Measurements from ENCODE around the gene ARFRP1.

- TF ChIP-seq, protein P1, sequence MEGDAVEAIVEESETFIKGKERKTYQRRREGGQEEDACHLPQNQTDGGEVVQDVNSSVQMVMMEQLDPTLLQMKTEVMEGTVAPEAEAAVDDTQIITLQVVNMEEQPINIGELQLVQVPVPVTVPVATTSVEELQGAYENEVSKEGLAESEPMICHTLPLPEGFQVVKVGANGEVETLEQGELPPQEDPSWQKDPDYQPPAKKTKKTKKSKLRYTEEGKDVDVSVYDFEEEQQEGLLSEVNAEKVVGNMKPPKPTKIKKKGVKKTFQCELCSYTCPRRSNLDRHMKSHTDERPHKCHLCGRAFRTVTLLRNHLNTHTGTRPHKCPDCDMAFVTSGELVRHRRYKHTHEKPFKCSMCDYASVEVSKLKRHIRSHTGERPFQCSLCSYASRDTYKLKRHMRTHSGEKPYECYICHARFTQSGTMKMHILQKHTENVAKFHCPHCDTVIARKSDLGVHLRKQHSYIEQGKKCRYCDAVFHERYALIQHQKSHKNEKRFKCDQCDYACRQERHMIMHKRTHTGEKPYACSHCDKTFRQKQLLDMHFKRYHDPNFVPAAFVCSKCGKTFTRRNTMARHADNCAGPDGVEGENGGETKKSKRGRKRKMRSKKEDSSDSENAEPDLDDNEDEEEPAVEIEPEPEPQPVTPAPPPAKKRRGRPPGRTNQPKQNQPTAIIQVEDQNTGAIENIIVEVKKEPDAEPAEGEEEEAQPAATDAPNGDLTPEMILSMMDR (conservative IDR thresholded peaks at IDR 0.05; ENCODE audit: low read depth, low read length), result no peak
- no peak for TF ChIP-seq POLR2A (IDR thresholded peaks at IDR 0.05; ENCODE audit: low read depth, low read length)
- TF ChIP-seq USF2 (IDR thresholded peaks at IDR 0.05; ENCODE audit: low read depth, low read length), result no peak
- no peak for TF ChIP-seq RAD21 (IDR thresholded peaks at IDR 0.05; ENCODE audit: low read length)
- no peak for TF ChIP-seq SMC3 (IDR thresholded peaks at IDR 0.05; ENCODE audit: low read depth, low read length)
- no peak for TF ChIP-seq MAZ (IDR thresholded peaks at IDR 0.05; ENCODE audit: borderline replicate concordance, low read depth, low read length)
- TF ChIP-seq BHLHE40 (IDR thresholded peaks at IDR 0.05; ENCODE audit: low read depth, low read length), result no peak
- no peak for TF ChIP-seq RCOR1 (IDR thresholded peaks at IDR 0.05; ENCODE audit: insufficient replicate concordance, low read length)
- TF ChIP-seq NFE2L2 (IDR thresholded peaks at IDR 0.05; ENCODE audit: low read depth, low read length), result no peak
- TF ChIP-seq RFX5 (IDR thresholded peaks at IDR 0.05; ENCODE audit: low read depth, low read length), result no peak
- TF ChIP-seq MXI1 (IDR thresholded peaks at IDR 0.05; ENCODE audit: borderline replicate concordance, low read depth, low read length), result no peak
- TF ChIP-seq MAFK (IDR thresholded peaks at IDR 0.05; ENCODE audit: low read depth, low read length), result no peak
Measured at GRCh38 chr20:63694584-63695423, 13.0 kb downstream of the ARFRP1 start.
